Hepatic stellate cell (primary cell): ENCODE data around the gene TEX13B.
"Not testable (repeated sequence)": the region's sequence is repeated elsewhere in the genome, so short reads cannot be mapped to it uniquely, and the experiment has no call there.

Experiments
- DNase-seq: peaks from one replicate; pipeline ENCODE4 v3.0.0; 2011; ENCODE audit warnings: low spot score

TEX13B gene

GRCh38 chrX:107982356-107982755 is at the start of gene TEX13B:
Gene TEX13B (minus strand): TSS chrX:107982370. CDS start chrX:107982127, 243 bp downstream.
- DNase-seq = no peak

- no peak for DNase-seq
These were observed 48.0 kb upstream of the TEX13B start for GRCh38 chrX:108029928-108030711.

GRCh38 chrX:108028854-108029253 is 46.7 kb upstream of the TEX13B start:
- no peak for DNase-seq

GRCh38 chrX:108025954-108026600 is 43.9 kb upstream of the TEX13B start:
- DNase-seq = no peak

GRCh38 chrX:108025376-108025775 is 43.2 kb upstream of the TEX13B start:
- no peak for DNase-seq

GRCh38 chrX:108022491-108023089 is 40.4 kb upstream of the TEX13B start:
- no peak for DNase-seq

- no peak for DNase-seq
These were observed 38.5 kb upstream of the TEX13B start for GRCh38 chrX:108020631-108021030.

- DNase-seq = no peak
These were observed 37.3 kb upstream of the TEX13B start for GRCh38 chrX:108019382-108019875.

- DNase-seq = no peak
These were observed 36.6 kb upstream of the TEX13B start for GRCh38 chrX:108018656-108019381.

- no peak for DNase-seq
These were observed 19.1 kb upstream of the TEX13B start for GRCh38 chrX:108001218-108001814.

- DNase-seq = no peak
These were observed 18.6 kb upstream of the TEX13B start for GRCh38 chrX:108000751-108001150.

- DNase-seq = no peak
These were observed 14.0 kb upstream of the TEX13B start for GRCh38 chrX:107996124-107996523.

- DNase-seq = no peak
These were observed 2.9 kb upstream of the TEX13B start for GRCh38 chrX:107985033-107985432.

- DNase-seq = no peak
These were observed 2.6 kb downstream of the TEX13B start for GRCh38 chrX:107979534-107979933.

- DNase-seq = peak; percentile 22
These were observed 3.4 kb downstream of the TEX13B start for GRCh38 chrX:107978707-107979307.

GRCh38 chrX:107978071-107978470 is 4.1 kb downstream of the TEX13B start:
- DNase-seq = no peak

GRCh38 chrX:107971636-107972035 is 10.5 kb downstream of the TEX13B start:
- no peak for DNase-seq

- no peak for DNase-seq
These were observed 12.1 kb downstream of the TEX13B start for GRCh38 chrX:107970073-107970472.

- DNase-seq = no peak
These were observed 13.5 kb downstream of the TEX13B start for GRCh38 chrX:107968623-107969022.

GRCh38 chrX:107955337-107955736 is 26.8 kb downstream of the TEX13B start:
- not testable (repeated sequence) for DNase-seq

- no peak for DNase-seq
These were observed 42.1 kb downstream of the TEX13B start for GRCh38 chrX:107940095-107940494.

GRCh38 chrX:107936434-107936730 is 45.8 kb downstream of the TEX13B start:
- DNase-seq = no peak
